ENCODE measurements around the gene TTLL1. TPM values are rescaled to one million over a fixed set of nuclear protein-coding genes. Genes with fewer than 3 reads are reported as not detected.

TTLL1 gene
- total and polyA plus RNA-seq, 9 of the 15 experiments (the other 6 are each of a cell fraction or from before 2014, with no cell fraction given), result 0.06 to 0.85 (median 0.17) TPM

- Histone ChIP-seq H3K4me3 (no peak overlapping the region), H3K27me3 (ENCODE audit: control insufficient read depth in 2 of 2, insufficient read depth in 2 of 2, low read length in 2 of 2) (peaks cover 0 to 12% of the 10 kb centered on the region in 2 experiments; a peak in 2 of 5 replicates), H3K27ac (ENCODE audit: extremely low read depth, low read depth, low read length) (no peak overlapping the region), H3K79me2 (ENCODE audit: control insufficient read depth, insufficient read depth, low read length) (no peaks in the 10 kb centered on the region), H3K9me3 (replicated peaks; ENCODE audit: control insufficient read depth, insufficient read depth, low read depth, low read length) (no peaks in the 10 kb centered on the region), H3K4me2 (ENCODE audit: insufficient read depth, low read length) (no peak overlapping the region), H3K36me3 (ENCODE audit: control insufficient read depth, insufficient read depth, low read length) (no peaks in the 10 kb centered on the region), H4K20me1 (replicated peaks; ENCODE audit: control insufficient read depth, insufficient read depth, low read length) (no peaks in the 10 kb centered on the region), H2AFZ (ENCODE audit: low read depth, low read length) (no peak overlapping the region), H3K9ac (ENCODE audit: insufficient read depth in 1 of 2, low read depth in 2 of 2, low read length in 2 of 2) (no peak overlapping the region; a peak in 1 of 4 replicates), H3K9me1 (ENCODE audit: control insufficient read depth, insufficient read depth, low read length) (no peaks in the 10 kb centered on the region), H3K4me1 (replicated peaks in 1 of 2; ENCODE audit: control insufficient read depth in 2 of 2, insufficient read depth in 2 of 2, low read length in 2 of 2) (peaks cover 0 to 3% of the 10 kb centered on the region in 2 experiments; a peak in 2 of 5 replicates)
- WGBS (ENCODE audit: insufficient coverage, low coverage, missing lambda C conversion rate), result 14% methylated on average over 6 of the region's 10 CpGs
- intact Hi-C loops (cut with micrococcal nuclease), result no loop called here
- POLR2A ChIA-PET, result interaction anchor here (0.6 kb wide), 1 partner anchor 436 kb away, joined by 4 read pairs; the partner anchor contains the start of gene POLDIP3
- peak; percentile 52 for ATAC-seq
- CTCF ChIA-PET (ENCODE audit: low intra/inter-chr PET ratio), result no interaction called here
- in situ Hi-C loops (cut with MboI), result no loop called here
- TF ChIP-seq THAP12 (CRISPR knock-in tag; IDR thresholded peaks at IDR 0.05) (no peak), ZNF232 (CRISPR knock-in tag; IDR thresholded peaks at IDR 0.05) (no peak), ZFPM2 (CRISPR knock-in tag; IDR thresholded peaks at IDR 0.05) (no peak), BCOR (IDR thresholded peaks at IDR 0.05) (no peak), RAD21 (CRISPR knock-in tag; conservative IDR thresholded peaks at IDR 0.05 in 1 of 2, IDR thresholded peaks at IDR 0.05 in 1 of 2) (0 out of 4 replicates have a peak, but pooled peaks of 1 of the 2 experiments have one; percentile 6), RAD51 (IDR thresholded peaks at IDR 0.05; ENCODE audit: borderline replicate concordance, low read depth) (no peak), HBP1 (CRISPR knock-in tag; IDR thresholded peaks at IDR 0.05) (no peak)
- TF ChIP-seq, protein P1, sequence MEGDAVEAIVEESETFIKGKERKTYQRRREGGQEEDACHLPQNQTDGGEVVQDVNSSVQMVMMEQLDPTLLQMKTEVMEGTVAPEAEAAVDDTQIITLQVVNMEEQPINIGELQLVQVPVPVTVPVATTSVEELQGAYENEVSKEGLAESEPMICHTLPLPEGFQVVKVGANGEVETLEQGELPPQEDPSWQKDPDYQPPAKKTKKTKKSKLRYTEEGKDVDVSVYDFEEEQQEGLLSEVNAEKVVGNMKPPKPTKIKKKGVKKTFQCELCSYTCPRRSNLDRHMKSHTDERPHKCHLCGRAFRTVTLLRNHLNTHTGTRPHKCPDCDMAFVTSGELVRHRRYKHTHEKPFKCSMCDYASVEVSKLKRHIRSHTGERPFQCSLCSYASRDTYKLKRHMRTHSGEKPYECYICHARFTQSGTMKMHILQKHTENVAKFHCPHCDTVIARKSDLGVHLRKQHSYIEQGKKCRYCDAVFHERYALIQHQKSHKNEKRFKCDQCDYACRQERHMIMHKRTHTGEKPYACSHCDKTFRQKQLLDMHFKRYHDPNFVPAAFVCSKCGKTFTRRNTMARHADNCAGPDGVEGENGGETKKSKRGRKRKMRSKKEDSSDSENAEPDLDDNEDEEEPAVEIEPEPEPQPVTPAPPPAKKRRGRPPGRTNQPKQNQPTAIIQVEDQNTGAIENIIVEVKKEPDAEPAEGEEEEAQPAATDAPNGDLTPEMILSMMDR (IDR thresholded peaks at IDR 0.05 in 2 of 3, conservative IDR thresholded peaks at IDR 0.05 in 1 of 3; ENCODE audit: insufficient read depth in 2 of 3, low read depth in 1 of 3, low read length in 3 of 3), result peak in 2 of 3 experiments; percentile 34 to 45; a peak in 3 of 6 replicates
- TF ChIP-seq, protein P2, sequence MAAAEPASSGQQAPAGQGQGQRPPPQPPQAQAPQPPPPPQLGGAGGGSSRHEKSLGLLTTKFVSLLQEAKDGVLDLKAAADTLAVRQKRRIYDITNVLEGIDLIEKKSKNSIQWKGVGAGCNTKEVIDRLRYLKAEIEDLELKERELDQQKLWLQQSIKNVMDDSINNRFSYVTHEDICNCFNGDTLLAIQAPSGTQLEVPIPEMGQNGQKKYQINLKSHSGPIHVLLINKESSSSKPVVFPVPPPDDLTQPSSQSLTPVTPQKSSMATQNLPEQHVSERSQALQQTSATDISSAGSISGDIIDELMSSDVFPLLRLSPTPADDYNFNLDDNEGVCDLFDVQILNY (CRISPR knock-in tag; IDR thresholded peaks at IDR 0.05), result no peak
- no peak for FAIRE-seq
- DNase-seq (ENCODE audit: extremely low read depth in 1 of 4, low spot score in 3 of 4), result no peak
- BruUV-seq (replicated peaks), result no TSS peak
Measured at GRCh38 chr22:43050995-43051394, 38.2 kb downstream of the TTLL1 start.

All from K562 (cell line).